Measurements from ENCODE around the gene BTLA. TPM values are rescaled to one million over a fixed set of nuclear protein-coding genes. Genes with fewer than 3 reads are reported as not detected.

BTLA gene
- total and polyA plus RNA-seq, 2 of the 8 experiments (the other 6 are each of a cell fraction or from before 2014, with no cell fraction given), result not detected

- no peak overlapping the region for H4K91ac ChIP-seq (replicated peaks; ENCODE audit: insufficient read length, low read length)
- no peak overlapping the region for H2BK20ac ChIP-seq (ENCODE audit: low read length)
- H3K79me2 ChIP-seq (ENCODE audit: control insufficient read depth in 1 of 2, insufficient read depth in 2 of 2, low read length in 2 of 2), result no peaks in the 10 kb centered on the region
- no peak overlapping the region for H4K8ac ChIP-seq (ENCODE audit: extremely low read depth, insufficient read depth, low read length)
- CTCF ChIA-PET (ENCODE audit: partially characterized antibody), result interaction anchor here (0.6 to 1.6 kb wide), 6 partner anchors 21 to 460 kb away, joined by 3 to 4 read pairs (median 3); no protein-coding TSS in a partner anchor
- H3K23ac ChIP-seq (ENCODE audit: insufficient read length), result no peak overlapping the region
- H3K36me3 ChIP-seq (ENCODE audit: control insufficient read depth in 2 of 4, insufficient read depth in 4 of 4, low read length in 3 of 4), result no peaks in the 10 kb centered on the region
- no peak overlapping the region for H3K9ac ChIP-seq (replicated peaks in 1 of 4; ENCODE audit: extremely low read depth in 1 of 4, low read depth in 3 of 4, low read length in 3 of 4)
- 78% methylated on average over 3 of the region's 3 CpGs; no CpG with 5 or more reads in 1 of the 2 experiments for WGBS, 2 experiments (ENCODE audit: extremely low coverage in 1 of 2, insufficient coverage in 1 of 2, insufficient read length in 1 of 2, insufficient replicate concordance in 2 of 2, low coverage in 1 of 2, low lambda C conversion rate in 2 of 2, missing lambda C conversion rate in 1 of 2)
- H3K14ac ChIP-seq (ENCODE audit: insufficient read length), result no peak overlapping the region
- H2BK12ac ChIP-seq (ENCODE audit: low read depth, low read length), result no peak overlapping the region
- H3K4me1 ChIP-seq (replicated peaks in 1 of 4; ENCODE audit: control insufficient read depth in 3 of 4, insufficient read depth in 4 of 4, low read length in 3 of 4), result 0 out of 7 replicates have a peak, but pooled peaks cover 0 to 2% (median 0%) of the 10 kb centered on the region in 4 experiments
- H3K27me3 ChIP-seq (replicated peaks in 1 of 4; ENCODE audit: control insufficient read depth in 3 of 4, extremely low read depth in 1 of 4, insufficient read depth in 3 of 4, low read length in 3 of 4), result peaks cover 0 to 1% (median 0%) of the 10 kb centered on the region in 4 experiments; a peak in 1 of 7 replicates
- no peak overlapping the region for H2BK15ac ChIP-seq (ENCODE audit: low read length)
- no peak overlapping the region for H2AFZ ChIP-seq (ENCODE audit: low read length)
- no peak overlapping the region for H3K56ac ChIP-seq (replicated peaks; ENCODE audit: insufficient read length, low read depth, low read length)
- H3K23me2 ChIP-seq (ENCODE audit: low read depth, low read length), result no peaks in the 10 kb centered on the region
- no peaks in the 10 kb centered on the region; a peak in 1 of 4 replicates for H3K9me3 ChIP-seq (ENCODE audit: insufficient read depth in 2 of 2, low read depth in 1 of 2, low read length in 1 of 2)
- no peak overlapping the region for H4K5ac ChIP-seq (ENCODE audit: insufficient read length, low read depth, low read length)
- TF ChIP-seq NRF1 (IDR thresholded peaks at IDR 0.05; ENCODE audit: low read depth, low read length) (no peak), TEAD4 (IDR thresholded peaks at IDR 0.05; ENCODE audit: low read depth, low read length) (no peak), PHF8 (conservative IDR thresholded peaks at IDR 0.05; ENCODE audit: low read depth, low read length) (no peak), RAD21 (IDR thresholded peaks at IDR 0.05 in 1 of 2, conservative IDR thresholded peaks at IDR 0.05 in 1 of 2; ENCODE audit: low read depth in 2 of 2, low read length in 2 of 2) (no peak), TBP (IDR thresholded peaks at IDR 0.05; ENCODE audit: low read depth, low read length) (no peak), CTBP2 (IDR thresholded peaks at IDR 0.05; ENCODE audit: borderline replicate concordance, insufficient read depth, insufficient read length, low read length) (no peak)
- no peak overlapping the region for H3K4ac ChIP-seq (replicated peaks; ENCODE audit: insufficient read length, low read depth, low read length)
- H4K20me1 ChIP-seq (replicated peaks in 1 of 2; ENCODE audit: control insufficient read depth in 1 of 2, insufficient read depth in 2 of 2, low read length in 2 of 2), result no peaks in the 10 kb centered on the region
- H2BK120ac ChIP-seq (replicated peaks; ENCODE audit: low read depth, low read length), result no peak overlapping the region
- no peak overlapping the region for H3K4me2 ChIP-seq (ENCODE audit: insufficient read depth in 1 of 2, low read depth in 2 of 2, low read length in 2 of 2)
- no peaks in the 10 kb centered on the region for H3K79me1 ChIP-seq (ENCODE audit: low read depth, low read length)
- FAIRE-seq, result no peak
- no peak for DNase-seq (ENCODE audit: low read depth in 1 of 2, low spot score in 2 of 2)
- POLR2A ChIA-PET (ENCODE audit: partially characterized antibody), result no interaction called here
- H3K27ac ChIP-seq (ENCODE audit: low read depth, low read length), result no peak overlapping the region
- H2BK5ac ChIP-seq (ENCODE audit: low read depth, low read length), result no peak overlapping the region
- no peak overlapping the region for H2AK5ac ChIP-seq (ENCODE audit: low read depth, low read length)
- H3K4me3 ChIP-seq (ENCODE audit: extremely low read depth in 1 of 4, insufficient read depth in 2 of 4, low read depth in 3 of 4, low read length in 4 of 4), result no peak overlapping the region
- no peak overlapping the region for H3K18ac ChIP-seq (ENCODE audit: extremely low read depth, low read length)
Measured at GRCh38 chr3:112504123-112504522, 4.9 kb upstream of the BTLA start.

All from H1 (cell line).